Activated naive CD4-positive, alpha-beta T cell treated with anti-CD3 and anti-CD28 coated beads, Interleukin-2, amount 50 U/mL, for 16 hours (primary cell): ENCODE data around the gene MEGF11.

Experiments used
- DNase-seq: peaks from one replicate; pipeline ENCODE4 v3.0.0-alpha.2; 2020

Gene MEGF11

DNA sequence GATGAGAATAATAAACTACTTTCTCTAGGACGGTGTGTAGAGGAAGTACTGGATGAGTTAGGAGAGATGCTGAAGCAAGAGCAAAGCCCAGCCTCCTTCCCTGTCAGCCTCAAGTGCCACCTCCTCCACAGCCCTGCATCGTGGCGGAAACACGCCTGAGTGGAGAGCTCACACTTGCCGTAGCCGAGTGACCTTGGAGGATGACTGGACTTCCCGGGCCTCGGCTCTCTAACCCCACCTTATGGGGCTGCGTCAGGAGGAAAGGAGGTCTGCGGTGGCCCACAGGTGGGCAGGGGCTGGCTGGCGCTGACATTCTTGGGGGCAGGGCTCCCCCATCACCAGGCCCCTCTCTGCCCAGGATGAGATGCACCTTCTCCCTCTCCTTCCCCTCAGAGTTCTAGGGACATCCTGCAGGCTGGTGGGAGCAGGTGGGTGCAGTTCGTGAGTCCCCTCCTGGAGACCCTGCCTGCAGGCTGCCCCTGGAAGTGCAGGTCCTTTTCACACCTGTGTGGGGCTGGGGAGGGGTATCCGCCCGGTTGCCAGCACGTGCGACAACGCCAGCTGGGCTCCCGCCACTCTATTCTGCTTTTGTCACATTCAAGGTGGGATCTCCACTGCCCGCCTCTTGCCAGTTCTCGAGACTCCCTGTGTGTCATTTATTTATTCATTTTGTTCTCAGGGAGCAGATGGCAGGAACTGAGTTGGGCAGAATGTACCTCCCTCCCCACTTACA, 175.2 kb downstream of the MEGF11 start:
- DNase-seq: no peak

- no peak for DNase-seq
Observed at GRCh38 chr15:66077320-66077663, 176.3 kb downstream of the MEGF11 start.

GRCh38 chr15:66076591-66077319, 176.8 kb downstream of the MEGF11 start:
- DNase-seq: no peak

DNA sequence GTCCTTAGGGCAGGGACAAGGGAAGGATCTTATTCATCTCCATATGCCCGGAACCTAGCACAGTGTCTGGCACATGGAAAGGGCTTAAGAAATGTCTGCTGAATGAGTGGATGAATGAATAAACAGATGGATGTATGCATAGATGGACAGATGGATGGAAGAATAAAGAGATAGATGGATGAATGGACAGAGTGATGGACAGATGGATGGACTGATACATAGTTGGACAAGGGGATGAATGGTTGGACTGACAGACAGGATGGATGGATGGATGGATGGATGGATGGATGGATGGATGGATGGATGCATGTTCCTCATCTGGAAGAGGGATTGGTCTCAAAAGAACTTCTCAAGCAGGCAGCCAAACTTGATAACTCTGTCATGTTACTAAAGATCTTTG, 177.6 kb downstream of the MEGF11 start:
- DNase-seq: no peak

DNA sequence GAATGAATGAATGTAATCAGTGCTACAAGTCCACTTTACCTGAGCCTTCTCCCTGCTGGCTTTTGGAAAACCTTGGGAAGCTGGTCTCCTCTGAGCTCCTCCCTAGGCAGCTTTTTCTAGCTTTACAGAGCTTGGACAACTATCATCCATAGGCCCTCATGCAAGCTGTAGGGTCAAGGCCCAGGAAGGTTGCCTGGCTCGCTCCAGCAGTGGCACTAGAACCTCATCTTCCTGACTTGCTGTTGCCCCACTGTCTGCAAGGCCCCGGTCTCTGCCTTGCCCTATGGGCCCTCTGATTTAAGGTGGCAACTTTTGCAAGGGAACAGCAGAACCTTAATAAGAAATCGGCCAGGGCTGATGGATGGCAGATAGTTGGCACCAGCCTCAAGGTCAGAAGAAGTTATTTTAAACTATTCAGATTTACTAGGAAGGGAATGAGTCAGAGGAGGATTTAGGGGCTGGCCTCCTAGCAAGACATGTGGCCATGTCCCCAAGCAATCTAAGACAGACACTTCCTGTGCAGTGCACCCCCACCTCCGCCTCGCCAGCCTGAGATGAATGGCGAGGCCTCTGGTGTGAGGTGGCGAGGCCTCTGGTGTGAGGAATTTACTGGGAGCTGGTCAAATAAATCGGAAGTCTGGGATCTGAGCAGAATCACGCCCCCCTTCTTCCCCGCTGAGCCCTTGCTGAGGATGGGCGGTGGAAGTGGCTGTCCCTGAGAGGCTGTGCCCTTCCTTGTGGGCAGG, 180.8 kb downstream of the MEGF11 start:
- no peak for DNase-seq

GRCh38 chr15:66071921-66072295, 181.6 kb downstream of the MEGF11 start:
- DNase-seq: no peak

- no peak for DNase-seq
Observed at GRCh38 chr15:66071160-66071920, 182.2 kb downstream of the MEGF11 start.

DNA sequence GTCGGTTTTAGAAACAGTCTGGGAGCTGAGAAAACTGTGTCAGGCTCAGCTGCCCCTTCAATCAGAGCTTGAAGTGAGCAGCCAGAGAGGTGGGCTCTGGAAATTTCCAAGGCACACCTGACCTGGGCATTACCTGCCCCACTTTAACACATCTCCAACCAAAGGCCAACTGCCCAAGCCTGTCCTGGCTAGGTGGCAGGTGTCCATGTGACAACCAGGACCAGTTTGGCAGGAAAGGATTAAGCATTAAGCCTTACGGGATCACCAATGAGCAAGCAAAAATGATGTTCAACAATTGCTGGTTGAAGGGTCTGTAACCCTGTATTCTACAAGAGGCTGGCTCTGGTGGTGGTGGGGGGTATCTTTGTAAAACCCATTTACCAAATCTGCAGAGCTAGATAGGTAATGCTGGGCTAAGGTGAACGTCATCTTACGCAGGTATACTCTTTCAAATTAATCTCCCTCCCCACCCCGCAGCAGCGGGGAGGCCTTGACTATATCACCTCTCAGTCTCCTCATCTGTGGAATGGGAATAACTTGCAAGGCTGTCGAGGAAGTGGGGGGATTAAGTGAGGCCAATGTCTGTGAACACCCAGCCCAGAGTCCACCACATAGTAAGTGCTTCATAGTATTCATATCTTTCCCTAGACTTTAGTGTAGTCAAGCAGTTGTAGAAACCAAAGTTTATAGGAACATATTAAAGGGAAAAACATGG, 183.2 kb downstream of the MEGF11 start:
- DNase-seq: no peak

GRCh38 chr15:66069751-66070150, 183.8 kb downstream of the MEGF11 start:
- DNase-seq: no peak

DNA sequence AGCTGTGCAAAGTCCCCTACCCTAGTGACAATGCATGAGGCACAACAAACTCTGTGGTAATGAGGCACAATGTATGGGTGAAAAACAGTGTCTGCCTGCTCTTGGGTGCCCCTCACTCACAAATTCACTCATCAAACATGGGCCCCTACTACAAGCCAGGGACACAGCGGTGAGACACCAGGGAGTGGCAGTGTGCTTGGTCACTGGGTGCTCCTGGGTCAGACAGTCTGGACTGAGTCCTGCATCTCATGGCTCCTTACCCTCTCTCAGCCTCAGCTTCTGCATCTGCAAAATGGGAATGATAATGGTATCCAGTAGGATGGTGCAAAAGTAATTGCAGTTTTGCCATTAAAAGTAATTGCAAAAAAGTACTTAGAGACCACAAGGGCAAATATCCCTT, 184.7 kb downstream of the MEGF11 start:
- DNase-seq: no peak

DNA sequence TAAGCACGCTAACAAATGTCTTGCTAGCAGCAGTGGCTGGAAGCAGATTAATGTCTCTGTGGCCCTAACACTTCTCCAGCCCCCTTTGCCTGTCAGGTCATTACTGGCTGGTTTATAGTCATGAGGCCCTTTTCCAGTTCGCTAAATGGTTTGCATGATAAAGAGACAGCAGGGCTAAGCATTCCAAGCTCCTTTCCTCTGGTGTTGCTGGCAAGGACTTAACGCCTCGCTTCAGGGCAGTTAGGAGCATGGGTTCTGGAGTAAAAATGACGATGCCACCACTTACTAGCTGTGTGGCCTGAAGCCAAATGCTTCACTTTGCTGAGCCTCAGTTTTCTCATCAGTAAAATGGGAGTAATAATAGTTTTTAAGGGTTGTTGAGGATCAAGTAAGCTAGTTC, 185.9 kb downstream of the MEGF11 start:
- DNase-seq: no peak

- no peak for DNase-seq
Observed at GRCh38 chr15:66066481-66066880, 187.1 kb downstream of the MEGF11 start.

GRCh38 chr15:66066005-66066404, 187.5 kb downstream of the MEGF11 start:
- DNase-seq: no peak

GRCh38 chr15:66065325-66065724, 188.2 kb downstream of the MEGF11 start:
- DNase-seq: no peak

DNA sequence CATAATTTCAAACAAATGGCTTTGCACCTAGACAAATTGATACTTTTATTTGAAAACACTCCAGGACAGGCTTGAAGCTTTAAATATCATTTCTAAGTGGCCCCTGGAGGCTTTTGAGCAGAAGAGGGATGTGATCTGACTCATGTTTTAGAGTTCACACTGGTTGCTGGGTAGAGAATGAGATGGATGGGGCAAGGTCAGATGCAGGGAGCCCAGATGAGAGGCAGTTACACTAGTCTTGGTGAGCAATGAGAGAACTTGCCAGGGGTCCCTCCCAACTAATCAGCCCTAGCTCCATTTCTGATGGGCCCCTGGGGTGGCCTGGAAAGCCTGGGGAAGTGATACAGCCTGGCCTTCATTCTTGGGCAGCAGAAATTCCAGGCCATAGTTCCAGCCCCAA, 190.4 kb downstream of the MEGF11 start:
- DNase-seq: no peak

GRCh38 chr15:66057089-66057488, 196.5 kb downstream of the MEGF11 start:
- no peak for DNase-seq

DNA sequence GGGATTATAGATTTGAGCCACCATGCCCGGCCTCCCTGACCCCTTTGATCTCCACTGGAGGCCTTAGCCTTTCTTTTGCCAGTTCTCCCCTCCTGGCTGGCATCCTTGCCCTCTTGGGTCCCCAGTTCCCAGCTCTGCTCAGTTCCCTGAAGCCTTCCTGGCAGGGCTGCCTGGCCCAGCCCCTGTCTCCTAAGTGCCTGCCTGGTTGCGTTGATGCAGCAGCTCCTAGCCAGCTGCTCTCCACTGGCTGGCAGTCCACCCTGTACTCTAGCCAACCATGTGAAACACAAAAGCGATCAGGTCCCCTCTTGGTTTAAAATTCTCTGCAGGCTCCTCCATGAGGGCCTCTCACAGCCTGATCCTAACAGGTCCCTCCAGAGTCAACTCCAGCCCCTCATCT, 199.6 kb downstream of the MEGF11 start:
- DNase-seq: no peak

GRCh38 chr15:66051833-66052232, 201.7 kb downstream of the MEGF11 start:
- no peak for DNase-seq

- DNase-seq: no peak
Observed at GRCh38 chr15:66050264-66050663, 203.3 kb downstream of the MEGF11 start.

DNA sequence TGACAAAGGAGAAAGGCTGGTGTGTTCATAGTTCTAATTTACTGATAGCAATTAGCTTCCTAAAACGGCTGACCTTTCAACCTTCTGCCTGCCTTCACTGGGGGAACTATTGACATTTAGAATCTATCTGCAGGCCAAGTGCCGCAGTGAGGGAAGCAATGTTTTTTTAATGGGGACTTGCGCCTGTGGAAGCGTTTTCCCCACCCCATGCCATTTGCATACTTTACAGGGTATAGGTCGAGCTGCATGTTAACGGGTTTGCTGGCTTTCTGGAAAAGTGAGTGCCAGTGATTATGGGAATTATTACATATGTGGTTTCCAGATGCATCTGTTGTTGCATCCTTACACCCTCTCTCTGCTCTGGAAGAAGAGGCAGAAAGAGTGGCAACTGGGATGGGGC, 204.2 kb downstream of the MEGF11 start:
- no peak for DNase-seq

- DNase-seq: no peak
Observed at GRCh38 chr15:66047321-66048024, 206.1 kb downstream of the MEGF11 start.

DNA sequence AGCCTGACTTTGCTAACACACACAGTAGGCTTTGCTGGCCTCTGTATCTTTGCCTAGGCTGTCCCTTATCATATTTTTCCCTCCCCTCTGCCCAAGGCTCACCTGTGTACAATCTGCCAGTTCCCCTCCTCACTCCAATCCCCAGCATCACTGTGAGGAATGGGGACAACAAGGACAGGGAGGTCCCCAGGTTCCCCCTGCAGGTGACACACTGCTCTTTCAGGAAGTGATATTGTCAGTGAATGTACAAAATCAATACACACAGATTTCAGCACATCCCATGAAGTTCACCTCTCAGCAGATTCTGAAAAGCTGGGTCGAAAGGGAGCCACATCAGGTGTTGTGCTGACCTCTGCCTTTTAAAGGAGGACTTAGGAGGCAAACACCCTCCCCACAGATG, 206.8 kb downstream of the MEGF11 start:
- no peak for DNase-seq
